HepG2 (cell line): ENCODE data around the gene CTDSP2. TPM values are rescaled to one million over a fixed set of nuclear protein-coding genes. Genes with fewer than 3 reads are reported as not detected.

Experiments used
- ATAC-seq: fragments of 200-7000 bp; cut with Tn5 transposase; 3 replicates; pipeline ENCODE4 v1.9.1; 2020; ENCODE audit warnings: mild to moderate bottlenecking, moderate library complexity
- BruUV-seq: library from RNA; stranded (reverse); fragments of 400-500 nt; replicated peaks from 2 replicates; lab custom pipeline; 2021; lab: Mats Ljungman, UMichigan
- CTCF ChIA-PET: fragments of 300-600 bp; formaldehyde crosslinking; extraction: SDS; loops from one replicate; lab custom pipeline; 2021; ENCODE audit warnings: low total read pairs, inconsistent platforms, low intra/inter-chr PET ratio; lab: Yijun Ruan, JAX
- POLR2A ChIA-PET: fragments of 350-600 bp; sonication (Branson Sonifier 250); formaldehyde crosslinking; loops from one replicate; lab custom pipeline; 2020; ENCODE audit warnings: antibody characterized with exemption, inconsistent platforms; lab: Yijun Ruan, JAX
- DNase-seq: peaks from one replicate; pipeline ENCODE4 v3.0.0-alpha.2; 2015; ENCODE audit warnings: low spot score
- FAIRE-seq: peaks from 3 replicates; lab custom pipeline; 2011; peaks lifted over from hg19 to GRCh38; lab: Jason Lieb, UNC
- H2AFZ ChIP-seq: one replicate; pipeline ENCODE4 v1.6.1; 2011; ENCODE audit warnings: low read length, inconsistent platforms
- H3K27ac ChIP-seq: fragments of 300-600 bp; 3 replicates; pipeline ENCODE4 v1.8.0; 2011; ENCODE audit warnings: mixed run types, mild to moderate bottlenecking, mixed read lengths, low read length, inconsistent platforms; ENCODE audit not compliant: insufficient read depth; ENCODE audit errors: extremely low read length
- H3K27me3 ChIP-seq, 2 experiments: fragments of 200-600 bp in 1 of 2; 2 replicates in 1 of 2; 3 replicates in 1 of 2; pipeline versions ENCODE4 v1.6.0 to v1.8.0; 2011; ENCODE audit warnings: low read length in 2 of 2, mild to moderate bottlenecking in 2 of 2, moderate library complexity in 2 of 2, inconsistent platforms in 1 of 2; ENCODE audit not compliant: insufficient read depth in 2 of 2, control insufficient read depth in 1 of 2
- H3K36me3 ChIP-seq, 2 experiments: fragments of 200-600 bp in 1 of 2; replicated peaks in 1 of 2; 2 replicates in 1 of 2; 3 replicates in 1 of 2; pipeline versions ENCODE4 v1.5.1 to v1.8.0; 2011; ENCODE audit warnings: low read length in 2 of 2, inconsistent platforms in 1 of 2; ENCODE audit not compliant: insufficient read depth in 2 of 2, control insufficient read depth in 1 of 2
- H3K4me1 ChIP-seq: 2 replicates; pipeline ENCODE4 v1.5.1; 2012; ENCODE audit warnings: low read length, inconsistent platforms; ENCODE audit not compliant: insufficient read depth
- H3K4me2 ChIP-seq: 2 replicates; pipeline ENCODE4 v1.6.0; 2011; ENCODE audit warnings: low read depth, low read length, inconsistent platforms
- H3K4me3 ChIP-seq, 3 experiments: fragments of 200-600 bp in 1 of 3; sonication (generic), shearing (Covaris generic) in 1 of 3; replicated peaks in 1 of 3; 2 replicates each; pipeline ENCODE4 v1.5.1; 2011 to 2016; ENCODE audit warnings: low read length in 3 of 3, inconsistent platforms in 2 of 3, low read depth in 2 of 3, mild to moderate bottlenecking in 2 of 3, control low read depth in 1 of 3, mixed read lengths in 1 of 3; ENCODE audit not compliant: insufficient read depth in 1 of 3
- H3K79me2 ChIP-seq: one replicate; pipeline ENCODE4 v1.6.1; 2011; ENCODE audit warnings: low read length, inconsistent platforms; ENCODE audit not compliant: insufficient read depth
- H3K9ac ChIP-seq: 2 replicates; pipeline ENCODE4 v1.6.0; 2011; ENCODE audit warnings: mild to moderate bottlenecking, low read depth, low read length, inconsistent platforms; ENCODE audit not compliant: insufficient read depth
- H3K9me3 ChIP-seq: 2 replicates; pipeline ENCODE4 v1.5.1; 2012; ENCODE audit warnings: mild to moderate bottlenecking, low read length
- H4K20me1 ChIP-seq: 2 replicates; pipeline ENCODE4 v1.6.0; 2011; ENCODE audit warnings: inconsistent platforms, mild to moderate bottlenecking, low read length, moderate library complexity; ENCODE audit not compliant: insufficient read depth
- AGO1 ChIP-seq: fragments of 200-400 bp; formaldehyde crosslinking; IDR thresholded peaks from 2 replicates; pipeline ENCODE4 v1.6.1; 2017; ENCODE audit warnings: mild to moderate bottlenecking, low read depth, low read length, moderate library complexity; ENCODE audit not compliant: poor library complexity, severe bottlenecking
- MED8 ChIP-seq: sonication (generic); formaldehyde crosslinking; IDR thresholded peaks from 2 replicates; pipeline ENCODE4 v1.8.1; 2023; ENCODE audit warnings: mild to moderate bottlenecking, missing genetic modification reagents; ENCODE audit not compliant: insufficient replicate concordance
- NBN ChIP-seq: fragments of 450-650 bp; conservative IDR thresholded peaks from 2 replicates; pipeline ENCODE4 v1.6.1; 2017
- ZKSCAN8 ChIP-seq: IDR thresholded peaks from 2 replicates; pipeline ENCODE4 v1.6.1; 2016; ENCODE audit warnings: borderline replicate concordance, missing genetic modification reagents, missing compliant biosample characterization
- ZNF883 ChIP-seq: sonication (generic); formaldehyde crosslinking; IDR thresholded peaks from 2 replicates; pipeline ENCODE4 v1.5.1; 2020; ENCODE audit warnings: mild to moderate bottlenecking, missing genetic modification reagents; ENCODE audit errors: not compliant biosample characterization
- ZSCAN22 ChIP-seq: sonication (generic); formaldehyde crosslinking; IDR thresholded peaks from 2 replicates; pipeline ENCODE4 v1.4.0; 2020; ENCODE audit warnings: mild to moderate bottlenecking, missing genetic modification reagents
- WGBS: methylation state at CpG from one replicate; pipeline ENCODE4 v1.1.6; 2017; ENCODE audit warnings: low lambda C conversion rate; 5-methylcytosine and 5-hydroxymethylcytosine counted together
- in situ Hi-C: cut with HindIII; loops from 2 replicates; pipeline ENCODE4 v1.10.0; 2017; ENCODE audit warnings: low pct_unique_long_range_greater_than_20kb; ENCODE audit not compliant: extremely low pct_ligation_motif_present
- intact Hi-C: fragments of 100-400 bp; cut with micrococcal nuclease; formaldehyde crosslinking; loops from one replicate; pipeline ENCODE4 v1.10.0; 2022; ENCODE audit not compliant: unreplicated experiment
- polyA plus RNA-seq, 8 experiments: library from polyadenylated mRNA; depleted of rRNA in 3 of 8; stranded (reverse) in 7 of 8; unstranded in 1 of 8; fragments of >200 nt; fragmentation: Illumina TruSeq in 4 of 8; extraction: Trizol in 4 of 8; gene quantifications; 2 replicates each; pipeline versions ENCODE4 v1.2.1 to v1.2.3, GENCODE V29; 2011 to 2016; ENCODE audit warnings: low read depth in 4 of 8, missing spikeins in 1 of 8, mixed read lengths in 1 of 8; ENCODE audit not compliant: insufficient read depth in 1 of 8
- total RNA-seq, 5 experiments: library from RNA; depleted of rRNA; stranded (reverse); fragments of >200 nt; fragmentation: Illumina TruSeq; extraction: Trizol; gene quantifications; 2 replicates each; pipeline ENCODE4 v1.2.3, GENCODE V29; 2016; ENCODE audit warnings: low read depth in 1 of 5
- TF ChIP-seq, protein P1 (sequence below): sonication (generic); formaldehyde crosslinking; IDR thresholded peaks from 2 replicates; pipeline ENCODE4 v1.8.1; 2023; ENCODE audit warnings: missing genetic modification reagents, inconsistent platforms, borderline replicate concordance
- TF ChIP-seq, protein P2 (sequence below): sonication (generic); formaldehyde crosslinking; IDR thresholded peaks from 2 replicates; pipeline ENCODE4 v1.9.0; 2021; ENCODE audit warnings: missing genetic modification reagents, borderline replicate concordance
- TF ChIP-seq, protein P3 (sequence below): sonication (generic); formaldehyde crosslinking; IDR thresholded peaks from 2 replicates; pipeline ENCODE4 v1.4.0; 2020; ENCODE audit warnings: mild to moderate bottlenecking, missing genetic modification reagents, borderline replicate concordance
- TF ChIP-seq, protein P4 (sequence below): sonication (generic); formaldehyde crosslinking; IDR thresholded peaks from 2 replicates; pipeline ENCODE4 v1.5.0; 2020; ENCODE audit warnings: missing genetic modification reagents

Gene CTDSP2
- total and polyA plus RNA-seq, 2 of the 13 experiments (the other 11 are each of a cell fraction or from before 2014, with no cell fraction given): 38.1 to 82.5 TPM

DNA sequence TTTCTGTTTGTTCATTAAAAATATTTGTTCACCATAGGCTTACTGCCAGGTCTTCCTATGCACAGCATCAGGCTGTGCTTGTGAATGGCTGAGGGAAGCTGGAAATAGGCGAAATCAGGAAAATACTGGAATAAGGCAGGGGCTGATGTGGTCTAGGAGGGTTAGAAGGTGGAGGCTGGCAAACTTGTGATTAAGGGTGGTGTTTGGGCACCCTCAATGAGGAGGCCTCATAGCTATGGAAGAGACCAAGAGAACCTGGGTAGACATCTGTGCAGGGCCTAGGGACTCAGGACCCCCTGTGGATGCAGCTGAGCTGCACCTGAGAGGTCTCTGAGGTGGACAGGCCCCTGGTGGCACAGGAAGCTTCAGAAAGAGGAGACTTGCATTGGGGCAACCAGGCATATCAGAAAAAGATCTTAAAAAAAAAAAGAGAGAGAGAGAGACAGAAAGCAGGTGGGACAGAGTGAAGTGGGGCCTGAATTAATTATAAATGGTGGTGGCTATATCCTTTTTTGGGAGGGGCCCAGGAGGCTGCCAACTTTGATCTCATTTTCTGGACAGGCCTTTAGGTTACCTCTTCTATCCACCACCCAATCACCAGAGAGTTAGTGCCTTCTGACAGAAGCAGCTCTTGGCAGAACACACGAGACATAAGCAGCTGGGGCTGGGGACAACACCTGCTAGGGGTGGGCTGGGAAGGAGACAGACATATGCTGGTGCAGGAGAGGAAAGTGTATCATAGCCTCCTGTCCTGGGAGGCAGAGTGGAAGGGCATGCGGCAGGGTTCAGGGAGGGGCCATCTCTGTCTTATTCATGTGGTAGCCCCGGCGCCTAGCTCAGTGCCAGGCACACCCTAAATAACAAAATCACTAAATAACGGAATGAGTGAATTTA lies 48.1 kb upstream of the CTDSP2 start:
- CTCF ChIA-PET: no interaction called here
- peaks cover 51% of the 10 kb centered on the region for H3K4me1 ChIP-seq
- H3K27me3 ChIP-seq: peaks cover 5 to 66% of the 10 kb centered on the region in 2 experiments; a peak in 4 of 5 replicates
- H3K36me3 ChIP-seq: no peaks in the 10 kb centered on the region
- 39% methylated on average over 6 of the region's 6 CpGs for WGBS
- BruUV-seq: no TSS peak
- peak overlapping the region in 2 of 3 experiments; percentile 25 to 41; a peak in 3 of 6 replicates for H3K4me3 ChIP-seq
- intact Hi-C loops: no loop called here
- H2AFZ ChIP-seq: no peak overlapping the region
- DNase-seq (no peak), FAIRE-seq (no peak), ATAC-seq (no peak)
- H3K27ac ChIP-seq: no peak overlapping the region
- H3K9ac ChIP-seq: peak overlapping the region; percentile 54; the same call in 1 of the 2 replicates
- POLR2A ChIA-PET: interaction anchor here (0.7 to 6.1 kb wide), 13 partner anchors 8 to 122 kb away, joined by 3 to 110 read pairs (median 3); partner anchors contain the start of genes CTDSP2, EEF1AKMT3 and METTL1
- no peaks in the 10 kb centered on the region for H4K20me1 ChIP-seq
- in situ Hi-C loops: loop anchor here (5.0 kb wide), 1 partner anchor 52 kb away; no protein-coding TSS in a partner anchor
- peak overlapping the region; percentile 81 for H3K4me2 ChIP-seq
- no peaks in the 10 kb centered on the region for H3K9me3 ChIP-seq
- H3K79me2 ChIP-seq: no peaks in the 10 kb centered on the region
- TF ChIP-seq, protein P1, sequence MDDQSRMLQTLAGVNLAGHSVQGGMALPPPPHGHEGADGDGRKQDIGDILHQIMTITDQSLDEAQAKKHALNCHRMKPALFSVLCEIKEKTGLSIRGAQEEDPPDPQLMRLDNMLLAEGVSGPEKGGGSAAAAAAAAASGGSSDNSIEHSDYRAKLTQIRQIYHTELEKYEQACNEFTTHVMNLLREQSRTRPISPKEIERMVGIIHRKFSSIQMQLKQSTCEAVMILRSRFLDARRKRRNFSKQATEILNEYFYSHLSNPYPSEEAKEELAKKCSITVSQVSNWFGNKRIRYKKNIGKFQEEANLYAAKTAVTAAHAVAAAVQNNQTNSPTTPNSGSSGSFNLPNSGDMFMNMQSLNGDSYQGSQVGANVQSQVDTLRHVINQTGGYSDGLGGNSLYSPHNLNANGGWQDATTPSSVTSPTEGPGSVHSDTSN (CRISPR knock-in tag): no peak
- TF ChIP-seq, protein P2, sequence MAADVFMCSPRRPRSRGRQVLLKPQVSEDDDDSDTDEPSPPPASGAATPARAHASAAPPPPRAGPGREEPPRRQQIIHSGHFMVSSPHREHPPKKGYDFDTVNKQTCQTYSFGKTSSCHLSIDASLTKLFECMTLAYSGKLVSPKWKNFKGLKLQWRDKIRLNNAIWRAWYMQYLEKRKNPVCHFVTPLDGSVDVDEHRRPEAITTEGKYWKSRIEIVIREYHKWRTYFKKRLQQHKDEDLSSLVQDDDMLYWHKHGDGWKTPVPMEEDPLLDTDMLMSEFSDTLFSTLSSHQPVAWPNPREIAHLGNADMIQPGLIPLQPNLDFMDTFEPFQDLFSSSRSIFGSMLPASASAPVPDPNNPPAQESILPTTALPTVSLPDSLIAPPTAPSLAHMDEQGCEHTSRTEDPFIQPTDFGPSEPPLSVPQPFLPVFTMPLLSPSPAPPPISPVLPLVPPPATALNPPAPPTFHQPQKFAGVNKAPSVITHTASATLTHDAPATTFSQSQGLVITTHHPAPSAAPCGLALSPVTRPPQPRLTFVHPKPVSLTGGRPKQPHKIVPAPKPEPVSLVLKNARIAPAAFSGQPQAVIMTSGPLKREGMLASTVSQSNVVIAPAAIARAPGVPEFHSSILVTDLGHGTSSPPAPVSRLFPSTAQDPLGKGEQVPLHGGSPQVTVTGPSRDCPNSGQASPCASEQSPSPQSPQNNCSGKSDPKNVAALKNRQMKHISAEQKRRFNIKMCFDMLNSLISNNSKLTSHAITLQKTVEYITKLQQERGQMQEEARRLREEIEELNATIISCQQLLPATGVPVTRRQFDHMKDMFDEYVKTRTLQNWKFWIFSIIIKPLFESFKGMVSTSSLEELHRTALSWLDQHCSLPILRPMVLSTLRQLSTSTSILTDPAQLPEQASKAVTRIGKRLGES (CRISPR knock-in tag): no peak
- TF ChIP-seq ZSCAN22 (no peak), ZKSCAN8 (CRISPR knock-in tag) (no peak), ZNF883 (no peak), NBN (no peak), MED8 (no peak), AGO1 (no peak)
- TF ChIP-seq, protein P3, sequence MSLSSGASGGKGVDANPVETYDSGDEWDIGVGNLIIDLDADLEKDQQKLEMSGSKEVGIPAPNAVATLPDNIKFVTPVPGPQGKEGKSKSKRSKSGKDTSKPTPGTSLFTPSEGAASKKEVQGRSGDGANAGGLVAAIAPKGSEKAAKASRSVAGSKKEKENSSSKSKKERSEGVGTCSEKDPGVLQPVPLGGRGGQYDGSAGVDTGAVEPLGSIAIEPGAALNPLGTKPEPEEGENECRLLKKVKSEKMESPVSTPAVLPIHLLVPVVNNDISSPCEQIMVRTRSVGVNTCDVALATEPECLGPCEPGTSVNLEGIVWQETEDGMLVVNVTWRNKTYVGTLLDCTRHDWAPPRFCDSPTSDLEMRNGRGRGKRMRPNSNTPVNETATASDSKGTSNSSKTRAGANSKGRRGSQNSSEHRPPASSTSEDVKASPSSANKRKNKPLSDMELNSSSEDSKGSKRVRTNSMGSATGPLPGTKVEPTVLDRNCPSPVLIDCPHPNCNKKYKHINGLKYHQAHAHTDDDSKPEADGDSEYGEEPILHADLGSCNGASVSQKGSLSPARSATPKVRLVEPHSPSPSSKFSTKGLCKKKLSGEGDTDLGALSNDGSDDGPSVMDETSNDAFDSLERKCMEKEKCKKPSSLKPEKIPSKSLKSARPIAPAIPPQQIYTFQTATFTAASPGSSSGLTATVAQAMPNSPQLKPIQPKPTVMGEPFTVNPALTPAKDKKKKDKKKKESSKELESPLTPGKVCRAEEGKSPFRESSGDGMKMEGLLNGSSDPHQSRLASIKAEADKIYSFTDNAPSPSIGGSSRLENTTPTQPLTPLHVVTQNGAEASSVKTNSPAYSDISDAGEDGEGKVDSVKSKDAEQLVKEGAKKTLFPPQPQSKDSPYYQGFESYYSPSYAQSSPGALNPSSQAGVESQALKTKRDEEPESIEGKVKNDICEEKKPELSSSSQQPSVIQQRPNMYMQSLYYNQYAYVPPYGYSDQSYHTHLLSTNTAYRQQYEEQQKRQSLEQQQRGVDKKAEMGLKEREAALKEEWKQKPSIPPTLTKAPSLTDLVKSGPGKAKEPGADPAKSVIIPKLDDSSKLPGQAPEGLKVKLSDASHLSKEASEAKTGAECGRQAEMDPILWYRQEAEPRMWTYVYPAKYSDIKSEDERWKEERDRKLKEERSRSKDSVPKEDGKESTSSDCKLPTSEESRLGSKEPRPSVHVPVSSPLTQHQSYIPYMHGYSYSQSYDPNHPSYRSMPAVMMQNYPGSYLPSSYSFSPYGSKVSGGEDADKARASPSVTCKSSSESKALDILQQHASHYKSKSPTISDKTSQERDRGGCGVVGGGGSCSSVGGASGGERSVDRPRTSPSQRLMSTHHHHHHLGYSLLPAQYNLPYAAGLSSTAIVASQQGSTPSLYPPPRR (CRISPR knock-in tag): no peak
- TF ChIP-seq, protein P4, sequence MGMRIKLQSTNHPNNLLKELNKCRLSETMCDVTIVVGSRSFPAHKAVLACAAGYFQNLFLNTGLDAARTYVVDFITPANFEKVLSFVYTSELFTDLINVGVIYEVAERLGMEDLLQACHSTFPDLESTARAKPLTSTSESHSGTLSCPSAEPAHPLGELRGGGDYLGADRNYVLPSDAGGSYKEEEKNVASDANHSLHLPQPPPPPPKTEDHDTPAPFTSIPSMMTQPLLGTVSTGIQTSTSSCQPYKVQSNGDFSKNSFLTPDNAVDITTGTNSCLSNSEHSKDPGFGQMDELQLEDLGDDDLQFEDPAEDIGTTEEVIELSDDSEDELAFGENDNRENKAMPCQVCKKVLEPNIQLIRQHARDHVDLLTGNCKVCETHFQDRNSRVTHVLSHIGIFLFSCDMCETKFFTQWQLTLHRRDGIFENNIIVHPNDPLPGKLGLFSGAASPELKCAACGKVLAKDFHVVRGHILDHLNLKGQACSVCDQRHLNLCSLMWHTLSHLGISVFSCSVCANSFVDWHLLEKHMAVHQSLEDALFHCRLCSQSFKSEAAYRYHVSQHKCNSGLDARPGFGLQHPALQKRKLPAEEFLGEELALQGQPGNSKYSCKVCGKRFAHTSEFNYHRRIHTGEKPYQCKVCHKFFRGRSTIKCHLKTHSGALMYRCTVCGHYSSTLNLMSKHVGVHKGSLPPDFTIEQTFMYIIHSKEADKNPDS (CRISPR knock-in tag): no peak
